IPS-20b (cell line): ENCODE data around the gene IPO8.
A peak's percentile ranks its signal among the peaks of the same experiment; 100 is the strongest.

Source experiments
- H3K27ac ChIP-seq: one replicate; pipeline ENCODE4 v1.5.1; 2013; ENCODE audit warnings: low read length
- H3K27me3 ChIP-seq: 2 replicates; pipeline ENCODE4 v1.6.1; 2013; ENCODE audit warnings: mild to moderate bottlenecking, low read length, inconsistent platforms; ENCODE audit not compliant: insufficient read depth
- H3K36me3 ChIP-seq: 2 replicates; pipeline ENCODE4 v1.6.1; 2013; ENCODE audit warnings: low read depth, mild to moderate bottlenecking, inconsistent platforms, low read length, moderate library complexity; ENCODE audit not compliant: insufficient read depth
- H3K4me1 ChIP-seq: 2 replicates; pipeline ENCODE4 v1.6.1; 2013; ENCODE audit warnings: mild to moderate bottlenecking, control low read depth, inconsistent platforms, low read length, moderate library complexity; ENCODE audit not compliant: insufficient read depth
- H3K4me3 ChIP-seq: 2 replicates; pipeline ENCODE4 v1.5.1; 2013; ENCODE audit warnings: mild to moderate bottlenecking, low read length, inconsistent platforms
- H3K9ac ChIP-seq: 2 replicates; pipeline ENCODE4 v1.6.1; 2013; ENCODE audit warnings: low read depth, mild to moderate bottlenecking, inconsistent platforms, low read length, moderate library complexity
- H3K9me3 ChIP-seq: 2 replicates; pipeline ENCODE4 v1.6.1; 2013; ENCODE audit warnings: mild to moderate bottlenecking, low read depth, low read length, inconsistent platforms; ENCODE audit not compliant: insufficient read depth

Gene IPO8

DNA sequence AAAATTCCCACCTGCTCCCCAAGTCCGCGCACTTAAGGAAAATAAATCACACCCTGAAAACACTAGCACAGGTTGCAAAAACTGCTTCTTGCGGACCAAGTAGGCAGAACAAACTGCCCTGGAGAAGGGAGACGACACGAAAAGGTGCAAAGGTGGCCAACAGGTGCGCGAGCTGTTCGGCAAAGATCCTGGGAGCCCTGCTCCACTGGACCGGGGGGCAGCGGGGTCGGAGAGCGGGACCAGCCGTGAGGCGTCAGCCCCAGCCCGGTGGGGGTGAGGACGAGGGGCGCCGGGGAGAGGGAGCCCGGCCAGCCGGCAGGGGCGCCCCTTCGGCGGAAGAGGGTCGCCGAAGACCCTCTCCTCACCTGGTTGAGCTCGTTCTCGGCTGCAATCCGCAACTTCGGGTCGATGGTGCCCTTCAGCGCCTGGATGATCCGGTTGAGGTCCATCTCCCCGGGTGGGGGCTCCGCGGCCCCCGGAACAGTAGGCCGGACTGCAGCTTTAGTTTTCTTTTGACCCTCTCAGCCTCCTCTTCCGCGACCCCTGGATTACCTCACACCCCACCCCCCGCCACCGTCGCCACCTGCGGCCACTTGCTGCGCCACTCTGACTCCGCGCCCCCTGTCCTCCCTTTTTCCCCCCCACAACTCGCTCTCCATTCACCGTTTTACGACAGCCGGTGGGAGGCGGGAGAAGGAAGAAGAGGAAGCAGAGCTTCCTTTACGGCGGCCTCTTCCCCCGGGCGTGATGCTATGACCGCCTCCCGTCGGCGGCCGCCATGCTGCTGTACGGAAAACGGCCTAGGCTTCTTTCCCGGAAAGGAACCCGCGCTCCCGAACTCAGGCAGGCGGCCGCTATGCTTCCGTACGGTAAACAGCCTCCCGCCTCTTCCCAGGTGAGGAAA is at the start of gene IPO8:
IPO8 (minus strand) TSS at position 671 of the 904 bp plus-strand sequence; CDS start at position 449, 222 bp downstream.
- H3K9ac ChIP-seq: peak within 1 kb of the TSS; percentile 85
- peak within 1 kb of the TSS; percentile 37 for H3K27ac ChIP-seq

GRCh38 chr12:30744321-30744720 is 48.7 kb upstream of the IPO8 start:
- Histone ChIP-seq H3K4me3 (no peak overlapping the region), H3K9me3 (no peaks in the 10 kb centered on the region), H3K9ac (no peak overlapping the region), H3K36me3 (peaks cover 78% of the 10 kb centered on the region), H3K27me3 (no peaks in the 10 kb centered on the region), H3K27ac (no peak overlapping the region), H3K4me1 (peaks cover 15% of the 10 kb centered on the region)

More for the DNA sequence above, at the start of gene IPO8:
- peak within 1 kb of the TSS; percentile 82 for H3K4me3 ChIP-seq
- no peaks in the 10 kb centered on the region; the same call in 1 of the 2 replicates for H3K27me3 ChIP-seq
- no peaks in the 10 kb centered on the region; the same call in 1 of the 2 replicates for H3K36me3 ChIP-seq
- no peaks in the 10 kb centered on the region for H3K9me3 ChIP-seq
- peaks cover 8% of the 10 kb centered on the region; the same call in 1 of the 2 replicates for H3K4me1 ChIP-seq

DNA sequence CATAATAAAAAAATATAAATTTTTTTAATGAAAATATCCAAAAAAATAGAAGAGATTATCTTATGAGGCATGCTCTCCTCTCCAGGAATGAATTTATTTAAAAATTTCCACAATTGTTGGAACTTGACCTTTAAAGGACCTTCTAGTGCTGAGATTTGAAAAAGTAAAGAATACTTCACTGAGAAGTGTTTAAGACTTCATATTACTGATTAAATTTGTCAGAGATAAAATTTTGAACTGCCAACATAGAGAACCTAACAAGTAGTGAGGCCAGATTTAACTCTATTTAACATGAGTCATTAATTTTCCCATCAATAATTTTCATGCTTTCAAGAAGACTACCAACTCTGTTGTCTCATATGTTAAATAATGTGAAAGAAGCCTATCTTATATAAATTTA is 44.6 kb upstream of the IPO8 start:
- H3K27ac ChIP-seq: no peak overlapping the region
- H3K9ac ChIP-seq: no peak overlapping the region
- H3K27me3 ChIP-seq: no peaks in the 10 kb centered on the region
- no peaks in the 10 kb centered on the region for H3K9me3 ChIP-seq
- peaks cover 12% of the 10 kb centered on the region for H3K4me1 ChIP-seq
- H3K36me3 ChIP-seq: peaks cover 78% of the 10 kb centered on the region
- H3K4me3 ChIP-seq: no peak overlapping the region

DNA sequence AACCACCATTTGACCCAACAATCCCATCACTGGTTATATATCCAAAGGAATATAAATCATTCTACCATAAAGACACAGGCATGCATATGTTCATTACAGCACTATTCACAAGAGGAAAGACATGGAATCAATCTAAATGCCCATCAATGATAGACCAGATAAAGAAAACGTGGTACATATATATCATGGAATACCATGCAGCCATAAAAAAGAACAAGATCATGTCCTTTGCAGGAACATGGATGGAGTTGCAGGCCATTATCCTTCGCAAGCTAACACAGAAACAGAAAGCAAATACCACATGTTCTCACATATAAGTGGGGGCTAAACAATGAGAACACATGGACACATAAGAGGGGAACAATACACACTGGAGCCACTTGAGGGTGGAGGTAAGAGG is 43.4 kb upstream of the IPO8 start:
- H3K9me3 ChIP-seq: no peaks in the 10 kb centered on the region
- peaks cover 6% of the 10 kb centered on the region; the same call in 1 of the 2 replicates for H3K4me1 ChIP-seq
- no peak overlapping the region for H3K9ac ChIP-seq
- no peak overlapping the region for H3K4me3 ChIP-seq
- H3K36me3 ChIP-seq: peaks cover 91% of the 10 kb centered on the region
- no peak overlapping the region for H3K27ac ChIP-seq
- H3K27me3 ChIP-seq: no peaks in the 10 kb centered on the region

GRCh38 chr12:30732954-30733637 is 37.4 kb upstream of the IPO8 start:
- H3K4me1 ChIP-seq: no peaks in the 10 kb centered on the region
- peaks cover 93% of the 10 kb centered on the region for H3K36me3 ChIP-seq
- H3K9ac ChIP-seq: no peak overlapping the region
- no peaks in the 10 kb centered on the region for H3K9me3 ChIP-seq
- no peak overlapping the region for H3K27ac ChIP-seq
- no peak overlapping the region for H3K4me3 ChIP-seq
- H3K27me3 ChIP-seq: no peaks in the 10 kb centered on the region

GRCh38 chr12:30730011-30730410 is 34.3 kb upstream of the IPO8 start:
- Histone ChIP-seq H3K4me3 (no peak overlapping the region), H3K27ac (no peak overlapping the region), H3K27me3 (no peaks in the 10 kb centered on the region)

GRCh38 chr12:30729547-30729946 is 33.9 kb upstream of the IPO8 start:
- H3K36me3 ChIP-seq: peaks cover 99% of the 10 kb centered on the region
- H3K4me1 ChIP-seq: no peaks in the 10 kb centered on the region
- no peak overlapping the region for H3K27ac ChIP-seq
- H3K4me3 ChIP-seq: no peak overlapping the region
- no peak overlapping the region for H3K9ac ChIP-seq
- no peaks in the 10 kb centered on the region for H3K27me3 ChIP-seq
- no peaks in the 10 kb centered on the region for H3K9me3 ChIP-seq

More at GRCh38 chr12:30730011-30730410, 34.3 kb upstream of the IPO8 start:
- no peaks in the 10 kb centered on the region for H3K4me1 ChIP-seq
- H3K36me3 ChIP-seq: peaks cover 99% of the 10 kb centered on the region
- no peaks in the 10 kb centered on the region for H3K9me3 ChIP-seq
- H3K9ac ChIP-seq: no peak overlapping the region

DNA sequence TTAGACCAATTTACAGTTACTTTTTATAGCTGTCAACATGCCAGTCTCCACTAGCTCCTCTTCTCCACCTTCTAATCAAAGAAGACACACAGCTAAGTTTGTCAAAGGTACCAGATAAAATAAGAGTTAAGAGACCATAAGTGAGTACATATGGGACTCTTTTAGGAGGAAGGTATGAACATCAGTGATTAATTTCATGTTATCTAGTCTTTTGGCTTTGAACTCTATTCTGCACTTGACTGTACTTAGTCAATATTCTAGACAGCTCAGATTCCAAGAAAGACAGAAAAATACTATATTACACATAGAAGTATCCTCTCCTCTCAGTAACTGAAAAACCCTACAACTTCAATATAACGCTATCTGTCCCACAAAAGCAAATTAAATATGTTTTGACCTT is 31.0 kb upstream of the IPO8 start:
- no peak overlapping the region for H3K4me3 ChIP-seq
- H3K27me3 ChIP-seq: no peaks in the 10 kb centered on the region
- peaks cover 100% of the 10 kb centered on the region for H3K36me3 ChIP-seq
- no peak overlapping the region for H3K27ac ChIP-seq
- no peak overlapping the region for H3K9ac ChIP-seq
- no peaks in the 10 kb centered on the region for H3K9me3 ChIP-seq
- no peaks in the 10 kb centered on the region for H3K4me1 ChIP-seq

- Histone ChIP-seq H3K4me3 (no peak overlapping the region), H3K9ac (no peak overlapping the region), H3K36me3 (peaks cover 100% of the 10 kb centered on the region), H3K9me3 (no peaks in the 10 kb centered on the region), H3K4me1 (no peaks in the 10 kb centered on the region), H3K27me3 (no peaks in the 10 kb centered on the region), H3K27ac (no peak overlapping the region)
Observed at GRCh38 chr12:30725739-30726138, 30.1 kb upstream of the IPO8 start.

DNA sequence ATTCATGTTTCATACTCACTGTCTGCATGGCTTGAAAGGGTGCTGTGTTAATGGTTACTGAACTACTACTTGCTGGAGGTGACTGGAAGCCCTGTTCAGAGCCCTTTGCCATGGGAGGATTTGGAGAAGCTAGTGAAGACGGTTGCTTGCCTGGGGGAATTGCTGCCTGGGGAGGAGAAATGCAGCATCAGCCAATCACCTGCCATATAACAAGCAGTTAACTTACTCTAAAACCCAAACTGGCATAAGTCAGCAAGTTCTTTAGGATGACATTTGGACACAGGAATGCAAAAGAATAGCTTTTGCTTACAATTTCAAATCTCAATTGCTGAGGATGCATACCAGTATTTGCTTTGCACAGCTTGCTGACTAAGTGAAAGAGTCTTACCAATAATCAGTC is 23.4 kb upstream of the IPO8 start:
- H3K9me3 ChIP-seq: no peaks in the 10 kb centered on the region
- H3K9ac ChIP-seq: no peak overlapping the region
- no peak overlapping the region for H3K4me3 ChIP-seq
- H3K27me3 ChIP-seq: no peaks in the 10 kb centered on the region
- H3K4me1 ChIP-seq: no peaks in the 10 kb centered on the region
- no peak overlapping the region for H3K27ac ChIP-seq
- H3K36me3 ChIP-seq: peaks cover 100% of the 10 kb centered on the region

GRCh38 chr12:30707613-30708342 is 12.1 kb upstream of the IPO8 start:
- H3K9me3 ChIP-seq: no peaks in the 10 kb centered on the region
- peaks cover 41% of the 10 kb centered on the region for H3K36me3 ChIP-seq
- no peaks in the 10 kb centered on the region for H3K27me3 ChIP-seq
- no peak overlapping the region for H3K4me3 ChIP-seq
- H3K27ac ChIP-seq: no peak overlapping the region
- no peak overlapping the region for H3K9ac ChIP-seq
- no peaks in the 10 kb centered on the region for H3K4me1 ChIP-seq
